Stimulated activated CD8-positive, alpha-beta memory T cell treated with anti-CD3 and anti-CD28 coated beads, Interleukin-2, amount 100 ng/mL, for 1 hour (primary cell): ENCODE data around the gene ADH5.
"Not testable (repeated sequence)": the region's sequence is repeated elsewhere in the genome, so short reads cannot be mapped to it uniquely, and the experiment has no call there.

ENCODE experiments used
- DNase-seq, 2 donors: peaks; one replicate each; pipeline ENCODE4 v3.0.0-alpha.2; 2020; ENCODE audit warnings: low read depth in 2 of 2

ADH5 gene

DNA sequence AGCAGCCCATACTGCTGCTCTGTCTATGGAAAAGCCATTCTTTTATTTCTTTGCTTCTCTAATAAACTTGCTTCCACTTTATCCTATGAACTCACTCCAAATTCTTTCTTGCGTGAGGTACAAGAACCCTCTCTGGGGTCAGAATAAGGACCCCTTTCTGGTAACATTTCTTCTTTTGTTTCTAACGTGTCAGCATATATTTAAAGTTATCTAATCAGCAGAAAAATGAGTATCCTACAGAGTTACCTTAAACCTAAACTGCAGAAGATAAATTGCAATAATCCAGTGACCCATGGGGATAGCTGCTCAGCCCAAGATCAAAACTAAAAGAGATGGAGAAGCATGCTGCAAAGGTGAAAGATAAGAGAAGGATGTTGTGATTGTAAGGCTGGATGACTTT, 4.0 kb downstream of the ADH5 start:
- DNase-seq = no peak

DNA sequence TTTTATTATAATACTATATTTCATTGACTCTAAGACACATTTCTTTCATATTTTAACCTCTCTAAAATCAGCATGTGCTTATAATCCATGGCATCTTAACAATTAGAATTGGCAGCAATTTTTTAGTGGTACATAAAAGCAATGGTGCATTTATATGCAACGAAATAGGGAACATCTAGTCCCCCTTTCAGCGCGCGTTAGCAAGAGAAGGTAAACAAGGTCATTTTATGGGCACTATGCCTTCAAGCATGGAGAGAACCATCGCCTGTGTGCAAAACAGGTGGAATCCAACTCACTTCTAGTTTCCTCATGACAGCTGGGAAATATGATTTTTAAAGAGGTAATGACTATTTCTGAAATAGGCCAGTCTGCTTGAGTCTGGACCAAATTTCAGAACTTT, 6.4 kb downstream of the ADH5 start:
- no peak for DNase-seq

DNA sequence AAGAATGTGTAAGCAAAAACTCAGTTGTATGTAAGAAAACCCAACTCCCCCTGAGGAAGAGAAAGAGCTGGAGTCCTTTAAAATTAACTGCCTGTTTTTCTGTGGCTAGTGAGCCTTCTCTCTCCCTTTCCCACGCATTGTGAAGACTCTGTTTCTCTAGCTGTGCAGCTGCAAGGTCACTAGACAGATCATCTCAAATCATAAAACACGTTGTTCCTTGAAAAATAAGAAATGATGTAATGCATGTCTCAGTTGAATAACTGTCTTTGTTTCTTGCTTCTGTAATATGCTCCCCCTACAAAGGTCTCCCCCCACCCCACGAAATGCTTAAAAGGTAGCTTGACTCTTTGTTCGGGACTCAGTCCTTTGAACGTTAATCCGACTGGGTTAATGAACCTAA, 7.7 kb downstream of the ADH5 start:
- not testable (repeated sequence) for DNase-seq

DNA sequence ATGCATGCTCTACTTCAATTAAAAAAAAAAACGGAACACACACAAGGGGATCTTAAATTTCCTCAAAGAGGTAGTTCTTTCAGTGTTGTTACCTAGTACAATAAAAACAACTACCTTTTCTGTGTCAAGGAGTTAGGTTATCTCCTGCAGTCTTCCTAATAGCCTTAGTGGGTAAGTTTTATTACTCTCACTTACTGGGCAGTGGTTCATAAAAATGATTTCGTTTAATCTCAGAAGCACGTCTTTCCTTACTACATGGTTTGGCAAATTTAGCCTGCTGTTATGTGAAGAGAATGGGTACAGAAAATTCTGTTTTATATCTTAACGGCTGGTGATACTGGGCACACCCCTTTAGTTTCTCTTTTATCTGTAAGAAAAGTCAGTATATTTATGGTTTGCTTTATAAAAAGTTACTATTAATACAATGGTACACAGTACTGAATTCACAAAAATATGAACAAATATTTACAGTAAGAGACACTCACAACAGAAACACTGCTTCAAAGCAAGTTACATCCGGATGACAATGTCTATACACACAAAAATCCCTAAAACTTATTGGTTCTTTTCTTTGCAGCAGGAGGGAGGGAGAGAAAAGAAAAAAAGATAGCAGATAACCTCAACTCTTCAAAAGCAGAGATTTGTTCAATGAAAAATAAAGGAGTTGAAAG, 8.8 kb downstream of the ADH5 start:
- DNase-seq = no peak

DNA sequence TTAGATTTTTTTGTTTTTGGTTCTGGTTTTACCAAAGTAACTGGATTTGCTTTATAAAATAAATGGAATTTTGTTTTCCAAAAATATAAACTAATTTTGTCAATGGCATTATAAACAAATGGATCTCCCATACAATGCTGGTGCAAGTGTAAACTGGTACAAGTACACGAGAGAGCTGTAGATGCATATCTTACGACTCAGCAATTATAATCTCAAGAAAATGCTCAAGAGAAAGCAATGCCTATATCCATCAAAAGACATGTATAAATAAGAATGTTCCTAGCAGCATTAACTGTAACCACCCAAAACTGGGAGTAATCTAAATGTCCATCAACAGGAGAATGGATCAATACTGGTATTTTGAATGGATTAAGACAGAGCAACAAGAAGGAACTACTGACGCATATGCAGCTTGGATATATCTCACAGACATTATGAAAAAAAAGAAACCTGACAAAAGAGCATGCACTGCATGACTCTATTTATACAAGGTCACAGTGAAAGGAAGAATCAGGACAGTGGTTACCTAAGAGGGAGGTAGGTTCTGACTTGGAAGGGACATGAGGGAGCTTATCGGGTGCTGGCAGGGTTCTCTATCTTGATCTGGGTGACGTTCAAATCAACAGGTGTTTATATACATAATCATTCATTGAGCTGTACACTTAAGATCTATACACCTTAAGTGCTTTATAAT, 9.5 kb downstream of the ADH5 start:
- no peak for DNase-seq

DNA sequence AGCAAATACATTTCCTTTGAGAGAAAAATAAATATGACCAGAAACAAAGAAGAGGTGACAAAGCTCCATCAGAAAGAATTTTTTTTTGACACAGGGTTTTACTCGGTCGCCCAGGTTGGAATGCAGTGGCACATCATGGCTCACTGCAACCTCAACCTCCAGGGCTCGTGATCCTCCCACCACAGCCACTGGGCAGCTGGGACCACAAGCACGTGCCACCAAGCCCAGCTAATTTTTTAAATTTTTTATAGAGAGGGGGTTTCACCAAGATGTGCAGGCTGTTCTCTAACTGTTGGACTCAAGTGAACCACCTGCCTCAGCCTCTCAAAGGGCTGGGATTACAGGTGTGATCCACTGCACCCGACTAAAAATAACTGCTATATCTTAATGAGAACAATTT, 10.3 kb downstream of the ADH5 start:
- no peak for DNase-seq

DNA sequence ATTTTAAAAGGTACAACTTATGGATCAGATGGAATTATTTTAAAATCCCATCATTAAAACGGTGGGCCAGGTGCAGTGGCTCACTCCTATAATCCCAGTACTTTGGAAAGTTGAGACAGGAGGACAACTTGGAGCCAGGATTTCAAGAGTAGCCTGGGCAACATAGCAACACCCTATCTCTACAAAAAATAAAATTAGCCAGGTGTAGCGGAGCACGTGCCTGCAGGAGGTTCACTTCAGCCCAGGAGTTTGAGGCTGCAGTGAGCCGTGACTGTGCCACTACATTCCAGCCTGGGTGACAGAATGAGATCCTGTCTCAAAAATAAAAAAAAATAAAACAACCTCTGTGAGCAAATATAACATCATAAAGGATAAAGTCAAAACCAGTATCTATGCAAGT, 11.4 kb downstream of the ADH5 start:
- no peak for DNase-seq

DNA sequence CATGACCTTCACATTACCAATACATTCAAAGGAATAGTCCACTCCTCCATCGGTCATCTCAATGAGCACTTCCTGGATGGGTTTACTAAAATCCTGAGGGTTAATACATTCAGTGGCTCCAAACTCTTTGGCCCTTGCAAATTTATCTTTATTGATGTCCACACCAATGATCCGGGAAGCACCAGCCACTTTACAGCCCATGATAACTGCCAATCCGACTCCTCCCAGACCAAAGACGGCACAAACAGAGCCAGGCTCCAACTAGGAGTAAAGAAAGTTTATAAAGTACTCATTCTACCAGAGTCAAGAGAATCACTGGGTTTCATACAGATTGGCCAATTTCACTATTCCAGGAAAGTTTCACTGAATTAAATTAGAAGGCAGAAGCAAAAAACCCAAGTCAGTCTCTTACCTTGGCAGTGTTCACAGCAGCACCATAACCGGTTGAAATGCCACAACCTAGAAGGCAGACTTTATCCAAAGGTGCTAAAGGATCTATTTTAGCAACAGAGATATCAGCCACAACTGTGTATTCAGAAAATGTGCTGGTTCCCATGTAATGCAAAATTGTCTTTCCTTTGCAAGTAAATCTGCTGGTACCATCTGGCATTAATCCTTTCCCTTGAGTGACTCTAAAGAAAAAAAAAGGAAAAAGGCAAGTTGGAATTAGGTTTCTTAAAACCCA, 12.2 kb downstream of the ADH5 start:
- DNase-seq = no peak

DNA sequence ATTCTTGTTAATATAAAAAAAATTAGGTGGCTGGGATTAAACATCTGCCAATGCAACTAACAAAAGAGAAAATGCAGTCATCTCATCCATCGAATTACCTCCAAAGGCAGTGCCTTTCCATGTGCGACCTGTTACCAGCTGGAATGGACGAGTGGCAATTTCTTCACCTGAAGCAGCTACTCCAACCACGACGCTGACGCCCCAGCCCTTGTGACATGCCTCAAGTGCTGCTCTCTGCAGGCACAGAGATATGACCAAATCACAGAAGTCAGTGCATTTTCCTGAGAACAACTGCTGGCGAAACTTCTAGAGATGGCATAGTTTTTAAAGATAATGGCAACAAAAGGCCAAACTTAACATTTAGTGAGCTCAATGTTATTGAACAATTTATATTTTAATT, 13.8 kb downstream of the ADH5 start:
- no peak for DNase-seq

DNA sequence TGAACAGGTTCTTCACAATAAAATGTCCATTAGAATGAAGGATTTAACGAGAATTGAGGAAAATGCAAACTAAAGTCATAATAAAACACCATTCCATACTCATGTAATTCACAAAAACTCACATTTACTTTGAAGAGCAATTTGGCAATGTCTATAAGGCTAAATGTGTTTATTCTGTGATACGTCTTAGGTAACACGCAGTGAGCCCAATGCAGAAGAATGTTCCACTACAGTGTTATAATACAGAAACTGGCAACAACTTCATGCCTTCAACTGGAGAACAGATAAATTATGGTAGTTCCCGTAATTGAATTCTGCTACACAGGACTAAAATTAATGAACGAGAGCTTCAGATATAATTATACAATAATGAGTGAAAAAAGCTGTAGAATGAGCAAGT, 17.4 kb downstream of the ADH5 start:
- no peak for DNase-seq

DNA sequence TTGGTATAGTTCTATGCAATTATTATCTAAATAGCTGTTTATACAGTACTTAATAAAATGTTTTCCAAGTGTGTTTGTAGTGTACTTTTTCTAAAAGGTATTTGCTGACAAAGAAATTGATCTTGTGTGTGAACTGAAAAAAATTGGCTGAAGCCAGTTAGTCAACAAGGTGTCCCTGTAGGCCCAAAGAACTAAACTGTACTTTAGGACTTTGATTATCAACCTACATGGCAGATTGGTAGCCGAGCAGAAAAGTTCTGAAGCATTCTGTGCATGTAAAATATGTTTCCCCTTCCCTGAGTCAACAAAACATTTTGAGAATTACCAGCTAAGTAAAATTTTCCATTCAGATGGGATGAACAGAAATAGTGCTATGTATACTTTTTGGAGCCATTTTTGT, 21.0 kb downstream of the ADH5 start:
- no peak for DNase-seq

DNA sequence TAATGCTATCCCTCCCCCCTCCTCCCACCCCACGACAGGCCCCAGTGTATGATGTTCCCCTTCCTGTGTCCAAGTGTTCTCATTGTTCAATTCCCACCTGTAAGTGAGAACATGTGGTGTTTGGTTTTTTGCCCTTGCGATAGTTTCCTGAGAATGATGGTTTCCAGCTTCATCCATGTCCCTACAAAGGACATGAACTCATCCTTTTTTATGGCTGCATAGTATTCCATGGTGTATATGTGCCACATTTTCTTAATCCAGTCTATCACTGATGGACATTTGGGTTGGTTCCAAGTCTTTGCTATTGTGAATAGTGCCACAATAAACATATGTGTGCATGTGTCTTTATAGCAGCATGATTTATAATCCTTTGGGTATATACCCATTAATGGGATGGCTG, 23.1 kb downstream of the ADH5 start:
- DNase-seq = not testable (repeated sequence)

DNA sequence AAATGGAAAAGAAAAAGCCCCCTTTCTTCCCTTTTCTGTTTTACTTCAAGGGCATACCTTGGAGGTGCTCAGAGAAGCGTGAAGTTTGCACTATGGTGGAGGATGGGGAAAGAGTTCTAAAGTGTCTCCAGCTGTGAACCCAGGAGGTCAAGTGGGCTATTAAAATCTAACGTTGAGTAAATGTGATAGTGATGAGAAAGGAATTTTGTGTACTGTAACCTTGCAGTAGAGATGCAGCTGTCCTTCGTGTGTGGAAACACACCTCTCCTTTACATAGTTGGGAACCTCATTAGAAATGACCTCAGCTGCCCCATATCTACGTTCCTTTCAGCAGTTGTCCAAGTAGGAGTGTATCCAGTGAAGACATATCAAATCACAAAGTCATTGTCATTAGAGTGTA, 26.5 kb downstream of the ADH5 start:
- DNase-seq = no peak

DNA sequence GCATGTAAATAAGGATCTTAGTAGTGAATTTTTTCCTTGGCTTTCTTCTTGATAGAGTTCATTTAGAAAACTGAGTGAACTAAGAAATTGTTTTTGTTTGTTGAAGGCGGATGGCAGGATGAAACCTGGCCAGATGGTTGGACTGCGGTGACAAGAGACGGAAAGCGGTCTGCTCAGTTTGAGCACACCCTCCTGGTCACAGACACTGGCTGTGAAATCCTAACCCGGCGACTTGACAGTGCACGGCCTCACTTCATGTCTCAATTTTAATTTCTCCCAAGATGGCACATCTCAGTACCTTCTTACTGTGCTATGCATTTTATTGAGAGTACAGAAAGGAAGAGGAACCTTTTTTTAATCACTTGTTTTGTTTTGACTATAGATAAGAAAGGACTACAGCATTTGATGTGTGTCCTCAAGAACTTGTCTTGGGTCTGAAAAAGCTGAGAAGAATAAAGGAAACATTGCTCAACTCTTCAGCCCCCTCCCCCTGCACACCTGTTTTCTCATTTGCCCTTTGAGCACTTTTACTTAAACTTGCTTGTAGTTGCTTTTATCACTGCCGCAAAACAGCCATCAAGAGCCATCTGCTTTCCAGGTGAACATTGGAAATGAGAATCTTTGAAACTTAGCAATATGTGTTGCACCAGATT, 27.4 kb downstream of the ADH5 start:
- no peak for DNase-seq

DNA sequence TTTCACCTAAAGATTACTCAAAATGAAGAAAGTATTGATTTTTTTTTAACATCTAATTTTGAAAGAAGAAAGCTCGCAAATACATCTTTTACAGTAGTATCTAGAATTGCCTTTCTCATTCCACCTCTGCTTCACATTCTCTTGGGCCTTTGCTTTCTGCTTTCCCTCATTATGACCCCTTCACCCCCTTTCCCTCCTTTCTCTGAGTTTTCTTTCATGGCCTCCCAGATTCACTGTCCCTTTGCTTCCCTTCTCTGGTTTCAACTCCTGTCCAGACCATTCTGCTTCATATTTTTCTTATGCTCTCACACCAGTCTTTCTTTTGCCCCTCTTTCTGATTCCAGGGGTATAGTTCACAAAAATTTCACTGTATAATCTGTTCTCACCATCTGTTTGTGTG, 29.0 kb downstream of the ADH5 start:
- no peak for DNase-seq

DNA sequence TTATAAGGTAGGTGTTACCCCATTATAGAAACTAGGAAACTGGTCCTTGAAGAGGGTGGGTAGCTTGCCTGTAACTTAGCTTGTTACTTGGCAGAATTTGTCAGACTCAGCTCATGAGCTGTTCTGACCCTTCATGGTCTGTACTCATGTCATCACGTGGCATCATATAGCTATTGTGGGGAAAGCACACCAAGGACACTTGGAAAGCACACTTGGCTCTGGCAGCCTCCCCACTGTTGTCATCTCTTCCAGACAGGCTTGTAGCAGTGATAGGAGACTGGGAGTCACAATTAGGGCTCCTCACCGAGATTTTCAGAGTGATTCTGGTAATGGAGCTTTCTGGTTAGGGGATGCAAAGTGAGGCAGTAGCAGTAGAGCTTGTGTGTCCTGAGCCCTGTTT, 30.4 kb downstream of the ADH5 start:
- DNase-seq = no peak

DNA sequence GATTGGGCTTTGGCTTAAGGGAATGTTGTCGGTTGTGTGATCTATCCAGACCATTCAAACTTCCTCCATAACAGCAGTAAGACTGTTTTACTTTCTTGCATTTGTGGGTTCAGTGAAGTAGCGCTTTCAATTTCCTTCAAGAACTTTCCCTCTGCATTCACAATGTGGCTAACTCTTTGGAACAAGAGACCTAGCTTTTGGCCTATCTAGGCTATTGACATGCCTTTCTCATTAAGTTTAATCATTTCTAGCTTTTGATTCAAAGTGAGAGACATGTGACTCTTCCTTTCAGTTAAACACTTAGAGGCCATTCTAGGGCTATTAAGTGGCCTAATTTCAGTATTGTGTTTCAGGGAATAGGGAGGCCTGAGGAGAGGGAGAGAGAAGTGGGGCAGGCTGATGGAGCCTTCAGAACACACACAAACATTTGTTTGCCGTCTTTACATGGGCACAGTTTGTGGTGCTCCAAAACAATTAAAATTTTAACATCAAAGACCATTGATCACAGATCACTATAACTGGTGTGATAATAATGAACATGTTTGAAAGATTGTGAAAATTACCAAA, 34.1 kb downstream of the ADH5 start:
- no peak for DNase-seq

DNA sequence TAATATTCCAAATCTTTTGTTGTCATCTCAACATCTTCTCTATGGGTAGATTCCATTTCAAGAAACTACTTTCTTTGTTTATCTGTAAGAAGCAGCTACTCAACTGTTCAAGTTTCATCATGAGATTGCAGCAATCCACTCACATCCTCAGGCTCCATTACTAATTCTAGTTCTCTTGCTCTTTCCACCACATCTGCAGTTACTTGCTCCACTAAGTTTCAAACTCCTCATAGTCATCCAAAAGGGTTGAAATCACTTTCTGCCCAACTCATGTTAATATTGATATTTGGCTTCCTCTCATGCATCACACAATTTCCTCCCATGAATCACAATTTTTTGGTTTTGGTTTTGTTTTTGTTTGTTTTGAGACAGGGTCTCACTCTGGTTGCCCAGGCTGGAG, 35.7 kb downstream of the ADH5 start:
- DNase-seq = no peak

DNA sequence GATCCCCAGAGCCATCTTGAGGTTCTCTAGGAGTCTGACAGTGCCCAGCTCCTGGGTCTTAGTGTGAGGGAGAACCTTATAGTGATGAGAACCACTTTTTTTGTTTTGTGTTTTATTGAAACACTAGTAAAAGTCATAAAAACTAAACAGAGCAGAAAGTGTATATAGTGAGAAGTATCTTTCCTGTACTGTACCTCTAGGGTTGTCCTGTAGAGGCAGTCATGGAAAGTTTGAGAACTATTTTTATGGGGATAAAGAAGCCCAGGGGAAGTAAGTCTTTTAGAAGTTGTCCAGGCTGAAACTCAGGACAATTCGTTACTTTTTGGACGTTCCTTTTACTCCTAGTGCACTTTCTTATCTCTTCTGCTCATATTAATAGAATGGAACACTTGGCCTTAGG, 40.9 kb downstream of the ADH5 start:
- DNase-seq = no peak

DNA sequence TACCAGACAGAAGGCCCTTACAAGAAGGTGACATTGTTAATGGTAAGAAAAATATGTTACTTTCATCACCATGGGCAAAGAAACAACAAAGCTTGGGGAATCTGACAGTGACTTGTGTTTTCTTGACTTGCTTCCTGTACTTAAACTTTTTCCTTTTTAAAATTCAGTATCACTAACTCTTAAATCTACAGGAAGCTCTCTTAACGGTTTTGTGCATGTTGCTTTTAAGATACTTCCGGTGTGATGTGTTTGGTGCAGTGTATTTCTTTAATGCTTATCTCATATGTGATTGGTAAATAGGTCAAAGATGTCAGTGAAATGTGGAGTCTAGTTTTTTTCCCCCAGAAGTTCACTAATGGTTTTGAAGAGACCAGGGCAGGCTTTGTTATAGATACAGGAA, 45.2 kb downstream of the ADH5 start:
- DNase-seq = no peak

DNA sequence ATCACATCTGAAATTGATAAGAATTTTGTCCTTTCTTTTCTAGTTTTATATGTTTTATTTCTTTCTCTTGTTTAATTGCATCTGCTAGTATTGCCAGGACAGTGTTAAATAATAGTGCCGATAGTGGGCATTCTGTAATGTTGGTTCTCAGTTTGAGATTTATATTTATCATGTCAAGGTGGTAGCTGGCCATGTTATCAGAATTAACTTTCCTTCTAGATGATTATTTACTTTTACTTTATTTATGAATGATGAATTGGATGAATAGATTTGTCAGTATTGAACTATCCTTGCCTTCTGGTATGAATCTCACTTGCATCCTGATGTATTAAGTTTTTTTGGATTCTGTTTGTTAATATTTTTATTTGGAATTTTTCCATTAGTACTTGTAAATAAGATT, 50.4 kb downstream of the ADH5 start:
- DNase-seq = no peak

DNA sequence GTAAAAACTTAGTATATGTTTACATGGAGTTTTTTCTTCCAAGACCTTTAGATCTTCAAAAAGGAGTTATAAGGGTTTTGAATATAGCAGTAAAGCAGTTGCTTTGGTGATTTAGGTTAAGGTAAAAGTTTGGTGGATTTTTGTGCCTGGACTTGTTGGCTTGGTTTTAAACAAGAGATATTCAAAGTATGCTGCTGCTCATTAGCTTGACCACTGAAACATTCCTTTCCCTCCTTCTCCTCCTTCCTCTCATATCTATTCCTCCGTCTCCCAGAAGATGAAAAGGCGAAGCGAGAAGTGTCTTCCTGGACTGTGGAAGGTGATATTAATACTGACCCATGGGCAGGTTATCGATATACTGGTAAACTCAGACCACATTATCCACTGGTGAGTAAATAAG, 54.6 kb downstream of the ADH5 start:
- no peak for DNase-seq

DNA sequence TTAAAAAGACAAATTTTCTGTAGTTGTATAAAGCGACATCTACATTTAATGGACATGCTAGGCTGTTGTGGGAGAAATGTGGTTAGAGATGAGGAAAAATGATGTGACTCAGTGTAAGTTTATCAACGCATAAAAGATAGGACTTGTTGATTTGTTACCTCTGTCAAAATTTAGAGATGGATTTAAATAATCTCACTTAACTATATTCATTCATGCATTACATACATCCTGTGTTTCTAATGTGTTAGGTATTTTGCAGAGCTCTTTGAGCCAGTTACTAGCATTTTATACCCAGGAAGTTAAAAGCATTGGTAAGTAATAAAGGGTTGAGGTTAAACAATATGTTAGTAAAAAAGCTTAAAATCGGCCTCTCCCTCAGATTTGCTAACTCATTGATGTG, 58.7 kb downstream of the ADH5 start:
- DNase-seq = no peak
